ENCODE data around the gene OBSCN. TPM values are rescaled to one million over a fixed set of nuclear protein-coding genes. Genes with fewer than 3 reads are reported as not detected.

Gene OBSCN
- total and polyA plus RNA-seq, 2 donors (not counting 3 experiments of a cell fraction or from before 2014, with no cell fraction given) = 1.5 to 2.9 TPM

DNA sequence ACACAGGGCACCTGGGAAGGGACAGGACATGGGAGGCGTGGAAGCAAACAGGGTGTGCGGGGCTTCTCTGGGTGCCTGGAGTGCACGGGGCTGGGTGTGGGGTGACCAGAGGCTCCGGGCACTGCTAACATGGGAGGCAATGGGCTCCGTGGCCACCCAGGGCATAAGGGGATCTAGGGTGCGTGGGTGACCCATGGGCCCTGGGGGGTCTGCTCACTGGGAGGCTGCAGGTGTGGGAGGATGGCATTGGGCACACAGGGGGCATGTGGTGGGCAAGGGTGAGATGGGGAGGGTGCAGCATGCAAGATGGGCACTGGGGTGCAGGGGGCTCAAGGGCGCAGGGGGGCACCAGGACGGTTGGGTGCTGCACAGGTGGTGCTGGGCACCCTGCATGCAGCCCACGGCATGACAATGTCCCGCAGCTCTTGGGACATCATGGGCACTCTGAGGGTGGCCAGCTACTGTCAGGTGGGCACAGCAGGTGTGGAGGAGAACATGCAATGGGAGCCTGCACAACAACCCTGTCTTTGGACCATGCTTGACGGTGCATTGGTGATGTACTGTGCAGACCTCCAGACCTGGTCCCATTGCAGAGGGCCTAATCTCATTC is 183.7 kb downstream of the OBSCN start:
- H3K27ac ChIP-seq (ENCODE audit: insufficient read depth, low read depth, low read length) = no peak overlapping the region
- no peak overlapping the region for H2AFZ ChIP-seq (ENCODE audit: low read depth, low read length)
- no peaks in the 10 kb centered on the region for H3K79me2 ChIP-seq (ENCODE audit: control insufficient read depth, insufficient read depth, low read length)
- no peaks in the 10 kb centered on the region for H4K20me1 ChIP-seq (replicated peaks; ENCODE audit: control insufficient read depth, extremely low read depth, insufficient read depth, low read length)
- dilution Hi-C loops (cut with MboI; ENCODE audit: extremely low pct_ligation_motif_present, low sequenced_read_pairs) = no loop called here
- H3K4me1 ChIP-seq (ENCODE audit: control insufficient read depth, extremely low read depth, insufficient read depth, low read length) = peaks cover 5% of the 10 kb centered on the region
- no peaks in the 10 kb centered on the region for H3K27me3 ChIP-seq (ENCODE audit: control insufficient read depth in 2 of 2, insufficient read depth in 2 of 2, low read length in 2 of 2)
- DNase-seq (ENCODE audit: low read depth, low spot score) = no peak
- no peak overlapping the region for H3K9ac ChIP-seq (replicated peaks; ENCODE audit: extremely low read depth, insufficient read depth, low read length)
- H3K9me3 ChIP-seq (replicated peaks; ENCODE audit: control insufficient read depth, insufficient read depth, low read length) = no peaks in the 10 kb centered on the region
- CTCF ChIA-PET = interaction anchor here (1.7 kb wide), 1 partner anchor 164 kb away, joined by 5 read pairs; no protein-coding TSS in a partner anchor
- no peak for TF ChIP-seq CTCF (IDR thresholded peaks at IDR 0.05; ENCODE audit: extremely low read depth in 1 of 2, insufficient read depth in 1 of 2, low read depth in 1 of 2, low read length in 2 of 2)
- no peak for TF ChIP-seq POLR2AphosphoS5 (IDR thresholded peaks at IDR 0.05; ENCODE audit: insufficient read depth, low read depth, low read length)
- no peak for TF ChIP-seq EZH2 (IDR thresholded peaks at IDR 0.05; ENCODE audit: borderline replicate concordance, low read depth, low read length, severe bottlenecking)
- no peak for TF ChIP-seq MAX (IDR thresholded peaks at IDR 0.05; ENCODE audit: insufficient read depth, insufficient read length)
- TF ChIP-seq FOS (IDR thresholded peaks at IDR 0.05; ENCODE audit: borderline replicate concordance, insufficient read depth, low read length) = no peak
- TF ChIP-seq JUN (IDR thresholded peaks at IDR 0.05; ENCODE audit: borderline replicate concordance, insufficient read depth, insufficient read length, low read depth) = no peak
- TF ChIP-seq MYC (IDR thresholded peaks at IDR 0.05; ENCODE audit: low read depth, low read length) = no peak
- no peak for TF ChIP-seq POLR2A (IDR thresholded peaks at IDR 0.05; ENCODE audit: low read depth, low read length)
- TF ChIP-seq GATA2 (IDR thresholded peaks at IDR 0.05; ENCODE audit: insufficient read depth, insufficient read length, low read depth, low read length) = no peak
- intact Hi-C loops (cut with micrococcal nuclease) = loop anchor here (2.0 kb wide), 2 partner anchors 155 to 163 kb away; no protein-coding TSS in a partner anchor
- no peak overlapping the region for H3K4me3 ChIP-seq (replicated peaks in 1 of 3; ENCODE audit: insufficient read depth in 1 of 3, low read depth in 1 of 3, low read length in 3 of 3)
- POLR2A ChIA-PET = no interaction called here
- peaks cover 1 to 9% of the 10 kb centered on the region in 2 experiments for H3K36me3 ChIP-seq (ENCODE audit: control insufficient read depth in 2 of 2, extremely low read depth in 1 of 2, insufficient read depth in 2 of 2, low read length in 2 of 2)
- H3K9me1 ChIP-seq (replicated peaks; ENCODE audit: control insufficient read depth, extremely low read depth, insufficient read depth, low read length) = no peaks in the 10 kb centered on the region
- H3K4me2 ChIP-seq (ENCODE audit: insufficient read depth, low read length) = no peak overlapping the region
- BruUV-seq (replicated peaks) = no TSS peak
- FAIRE-seq = no peak
